Measurements from ENCODE around the gene PDE1C.

The PDE1C gene

DNA sequence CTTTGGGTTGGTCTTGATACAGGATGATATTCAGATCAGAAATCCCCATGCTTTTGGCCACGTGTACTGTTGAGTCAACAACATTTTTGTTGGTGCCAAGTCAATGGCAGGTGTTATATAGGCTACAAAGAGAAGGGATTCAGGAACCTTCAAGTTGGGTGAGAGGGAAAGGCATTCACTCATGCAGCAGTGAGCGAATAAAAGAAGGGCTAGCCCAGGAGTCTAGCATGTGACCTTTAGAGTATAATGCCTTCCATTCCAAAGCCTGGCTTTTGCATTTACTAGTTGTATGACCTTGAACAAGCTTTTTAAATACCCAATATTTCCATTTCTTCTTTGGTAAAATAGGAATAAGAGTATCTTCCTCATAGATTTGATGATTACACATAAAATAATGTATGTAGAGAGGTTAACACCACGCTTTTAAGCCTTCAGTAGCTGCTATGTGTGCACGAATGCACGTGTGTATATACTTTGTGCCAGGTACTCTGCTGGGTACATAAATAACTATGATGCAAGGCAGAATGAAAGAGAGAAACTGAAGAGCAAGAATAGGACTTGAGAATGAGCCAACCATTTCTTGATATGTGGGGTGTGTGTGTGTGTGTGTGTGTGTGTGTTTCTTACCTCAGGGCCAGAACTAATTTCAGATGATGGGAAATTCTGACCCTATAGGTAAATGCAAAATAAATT, 163.6 kb downstream of the PDE1C start:
- TF ChIP-seq EZH2phosphoT487 (IDR thresholded peaks at IDR 0.05; ENCODE audit: borderline replicate concordance), result no peak
- TF ChIP-seq, protein P1, sequence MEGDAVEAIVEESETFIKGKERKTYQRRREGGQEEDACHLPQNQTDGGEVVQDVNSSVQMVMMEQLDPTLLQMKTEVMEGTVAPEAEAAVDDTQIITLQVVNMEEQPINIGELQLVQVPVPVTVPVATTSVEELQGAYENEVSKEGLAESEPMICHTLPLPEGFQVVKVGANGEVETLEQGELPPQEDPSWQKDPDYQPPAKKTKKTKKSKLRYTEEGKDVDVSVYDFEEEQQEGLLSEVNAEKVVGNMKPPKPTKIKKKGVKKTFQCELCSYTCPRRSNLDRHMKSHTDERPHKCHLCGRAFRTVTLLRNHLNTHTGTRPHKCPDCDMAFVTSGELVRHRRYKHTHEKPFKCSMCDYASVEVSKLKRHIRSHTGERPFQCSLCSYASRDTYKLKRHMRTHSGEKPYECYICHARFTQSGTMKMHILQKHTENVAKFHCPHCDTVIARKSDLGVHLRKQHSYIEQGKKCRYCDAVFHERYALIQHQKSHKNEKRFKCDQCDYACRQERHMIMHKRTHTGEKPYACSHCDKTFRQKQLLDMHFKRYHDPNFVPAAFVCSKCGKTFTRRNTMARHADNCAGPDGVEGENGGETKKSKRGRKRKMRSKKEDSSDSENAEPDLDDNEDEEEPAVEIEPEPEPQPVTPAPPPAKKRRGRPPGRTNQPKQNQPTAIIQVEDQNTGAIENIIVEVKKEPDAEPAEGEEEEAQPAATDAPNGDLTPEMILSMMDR (conservative IDR thresholded peaks at IDR 0.05; ENCODE audit: low read length), result no peak
- H3K79me2 ChIP-seq (ENCODE audit: insufficient read depth, low read length), result no peaks in the 10 kb centered on the region

DNA sequence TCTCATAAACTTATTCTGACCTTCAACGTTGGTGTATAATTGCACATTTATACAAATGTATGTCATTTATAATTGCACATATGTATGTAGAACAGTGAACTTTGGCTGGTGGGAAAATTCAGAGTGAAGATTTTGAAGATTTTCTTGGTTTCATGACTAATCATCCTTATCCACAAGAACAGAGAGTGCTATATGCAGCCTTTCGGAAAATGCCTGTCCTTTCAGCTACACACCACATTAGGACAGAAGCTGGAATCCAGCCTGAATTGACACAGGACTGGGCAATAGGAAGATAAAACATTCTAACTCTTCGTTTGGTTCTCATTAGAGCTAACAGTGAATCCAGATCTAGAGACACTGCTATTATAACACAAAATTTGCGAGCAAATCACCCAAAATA, 166.2 kb downstream of the PDE1C start:
- TF ChIP-seq, protein P1 (conservative IDR thresholded peaks at IDR 0.05; ENCODE audit: low read length), result no peak
- no peak for TF ChIP-seq EZH2phosphoT487 (IDR thresholded peaks at IDR 0.05; ENCODE audit: borderline replicate concordance)
- Histone ChIP-seq H3K9me2 (replicated peaks; ENCODE audit: low read depth, low read length) (no peaks in the 10 kb centered on the region), H3K9ac (ENCODE audit: low read depth, low read length, poor library complexity, severe bottlenecking) (no peak overlapping the region), H4K20me1 (ENCODE audit: insufficient read depth, low read length, poor library complexity, severe bottlenecking) (no peaks in the 10 kb centered on the region), H3K36me3 (ENCODE audit: insufficient read depth, low read length) (no peaks in the 10 kb centered on the region), H3K27me3 (ENCODE audit: insufficient read depth, low read length, poor library complexity, severe bottlenecking) (no peaks in the 10 kb centered on the region), H3K9me3 (ENCODE audit: insufficient read depth, low read depth, low read length) (no peaks in the 10 kb centered on the region), H3K4me1 (ENCODE audit: insufficient read depth, low read length, poor library complexity, severe bottlenecking) (no peaks in the 10 kb centered on the region), H3K4me3 (ENCODE audit: low read length, poor library complexity, severe bottlenecking) (no peak overlapping the region), H2AFZ (ENCODE audit: low read length) (no peak overlapping the region), H3F3A (ENCODE audit: low read depth) (no peaks in the 10 kb centered on the region), H3K4me2 (ENCODE audit: low read depth, low read length, poor library complexity, severe bottlenecking) (no peak overlapping the region), H3K79me2 (ENCODE audit: insufficient read depth, low read length) (no peaks in the 10 kb centered on the region)

More for the DNA sequence above, 163.6 kb downstream of the PDE1C start:
- no peak overlapping the region for H2AFZ ChIP-seq (ENCODE audit: low read length)
- H3K9me3 ChIP-seq (ENCODE audit: insufficient read depth, low read depth, low read length), result no peaks in the 10 kb centered on the region
- H3K4me1 ChIP-seq (ENCODE audit: insufficient read depth, low read length, poor library complexity, severe bottlenecking), result no peaks in the 10 kb centered on the region
- H3F3A ChIP-seq (ENCODE audit: low read depth), result no peaks in the 10 kb centered on the region
- H3K9ac ChIP-seq (ENCODE audit: low read depth, low read length, poor library complexity, severe bottlenecking), result no peak overlapping the region
- no peak overlapping the region for H3K4me3 ChIP-seq (ENCODE audit: low read length, poor library complexity, severe bottlenecking)
- H3K4me2 ChIP-seq (ENCODE audit: low read depth, low read length, poor library complexity, severe bottlenecking), result no peak overlapping the region
- H3K27me3 ChIP-seq (ENCODE audit: insufficient read depth, low read length, poor library complexity, severe bottlenecking), result no peaks in the 10 kb centered on the region
- H4K20me1 ChIP-seq (ENCODE audit: insufficient read depth, low read length, poor library complexity, severe bottlenecking), result no peaks in the 10 kb centered on the region
- H3K9me2 ChIP-seq (replicated peaks; ENCODE audit: low read depth, low read length), result no peaks in the 10 kb centered on the region
- no peaks in the 10 kb centered on the region for H3K36me3 ChIP-seq (ENCODE audit: insufficient read depth, low read length)

DNA sequence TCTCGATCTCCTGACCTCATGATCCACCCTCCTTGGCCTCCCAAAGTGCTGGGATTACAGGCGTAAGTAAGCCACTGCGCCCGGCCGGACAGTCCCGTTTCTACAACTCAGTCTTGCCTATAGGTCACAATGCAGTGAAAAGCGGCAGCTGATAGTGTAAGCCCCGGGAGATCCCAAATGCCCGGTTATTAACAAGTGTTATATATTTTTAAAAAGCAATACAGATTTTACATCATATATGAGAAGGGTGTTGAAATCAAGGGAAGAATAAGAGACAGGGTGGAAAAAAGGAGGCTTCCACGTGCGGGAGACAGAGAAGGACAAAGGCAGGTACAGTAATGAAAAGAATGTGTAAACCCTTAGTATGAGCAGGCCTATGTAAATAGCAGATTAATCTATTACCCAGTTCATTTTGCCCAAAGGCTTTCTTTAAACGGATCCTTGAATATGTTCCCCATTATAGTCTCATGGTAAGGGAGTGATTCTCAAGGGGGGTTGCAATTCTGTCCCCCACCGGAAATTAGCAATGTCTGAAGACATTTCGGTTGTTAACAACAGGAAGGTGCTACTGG, 170.8 kb downstream of the PDE1C start:
- TF ChIP-seq, protein P1 (conservative IDR thresholded peaks at IDR 0.05; ENCODE audit: low read length), result no peak
- no peak for TF ChIP-seq EZH2phosphoT487 (IDR thresholded peaks at IDR 0.05; ENCODE audit: borderline replicate concordance)
- Histone ChIP-seq H3K4me1 (ENCODE audit: insufficient read depth, low read length, poor library complexity, severe bottlenecking) (no peaks in the 10 kb centered on the region), H3K9ac (ENCODE audit: low read depth, low read length, poor library complexity, severe bottlenecking) (no peak overlapping the region), H4K20me1 (ENCODE audit: insufficient read depth, low read length, poor library complexity, severe bottlenecking) (no peaks in the 10 kb centered on the region), H3K36me3 (ENCODE audit: insufficient read depth, low read length) (no peaks in the 10 kb centered on the region), H3K79me2 (ENCODE audit: insufficient read depth, low read length) (no peaks in the 10 kb centered on the region), H2AFZ (ENCODE audit: low read length) (no peak overlapping the region), H3K9me3 (ENCODE audit: insufficient read depth, low read depth, low read length) (no peaks in the 10 kb centered on the region), H3F3A (ENCODE audit: low read depth) (no peaks in the 10 kb centered on the region), H3K27me3 (ENCODE audit: insufficient read depth, low read length, poor library complexity, severe bottlenecking) (no peaks in the 10 kb centered on the region), H3K4me3 (ENCODE audit: low read length, poor library complexity, severe bottlenecking) (no peak overlapping the region), H3K4me2 (ENCODE audit: low read depth, low read length, poor library complexity, severe bottlenecking) (no peak overlapping the region), H3K9me2 (replicated peaks; ENCODE audit: low read depth, low read length) (no peaks in the 10 kb centered on the region)
